ENCODE results near the gene FSD1L. TPM values are rescaled to one million over a fixed set of nuclear protein-coding genes. Genes with fewer than 3 reads are reported as not detected.

The FSD1L gene
- total RNA-seq, 1 experiment from 2014 or later: 5.6 TPM

DNA sequence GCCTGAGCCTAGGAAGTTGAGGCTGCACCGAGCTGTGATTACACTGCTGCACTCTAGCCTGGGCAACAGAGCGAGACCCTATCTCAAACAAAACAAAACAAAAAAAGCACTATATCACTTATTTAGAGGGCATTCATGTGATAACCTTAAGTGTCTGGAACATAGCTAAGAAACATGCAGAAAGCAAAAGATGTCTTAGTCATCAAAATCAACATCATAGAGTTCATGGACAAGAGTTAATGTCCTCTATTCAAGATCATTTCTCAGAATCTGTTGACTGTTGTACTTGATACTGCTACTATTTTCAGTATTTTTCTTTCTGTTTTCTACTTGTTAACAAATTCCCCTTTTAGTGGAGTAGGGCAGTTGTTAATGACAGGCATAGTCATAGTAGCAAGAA lies 25.4 kb downstream of the FSD1L start:
- CTCF ChIA-PET: no interaction called here
- Histone ChIP-seq H2AFZ (no peak overlapping the region), H3K27me3 (ENCODE audit: insufficient read depth, low read depth) (no peaks in the 10 kb centered on the region), H3K9me3 (ENCODE audit: insufficient read depth, low read depth) (no peaks in the 10 kb centered on the region), H3K4me2 (no peak overlapping the region), H3K4me3 (no peak overlapping the region), H3K79me2 (ENCODE audit: low read depth) (no peaks in the 10 kb centered on the region), H3K27ac (no peak overlapping the region), H3K4me1 (replicated peaks; ENCODE audit: insufficient read depth) (no peaks in the 10 kb centered on the region), H3F3A (ENCODE audit: insufficient read depth, low read depth) (no peaks in the 10 kb centered on the region), H3K36me3 (ENCODE audit: low read depth) (0 out of 2 replicates have a peak, but pooled peaks cover 4% of the 10 kb centered on the region), H3K9me2 (ENCODE audit: insufficient read depth) (no peaks in the 10 kb centered on the region), H4K20me1 (ENCODE audit: insufficient read depth) (no peaks in the 10 kb centered on the region)
- no TSS peak for BruUV-seq (replicated peaks)
- no peak for TF ChIP-seq EZH2 (IDR thresholded peaks at IDR 0.05; ENCODE audit: low read depth)
- TF ChIP-seq, protein P1, sequence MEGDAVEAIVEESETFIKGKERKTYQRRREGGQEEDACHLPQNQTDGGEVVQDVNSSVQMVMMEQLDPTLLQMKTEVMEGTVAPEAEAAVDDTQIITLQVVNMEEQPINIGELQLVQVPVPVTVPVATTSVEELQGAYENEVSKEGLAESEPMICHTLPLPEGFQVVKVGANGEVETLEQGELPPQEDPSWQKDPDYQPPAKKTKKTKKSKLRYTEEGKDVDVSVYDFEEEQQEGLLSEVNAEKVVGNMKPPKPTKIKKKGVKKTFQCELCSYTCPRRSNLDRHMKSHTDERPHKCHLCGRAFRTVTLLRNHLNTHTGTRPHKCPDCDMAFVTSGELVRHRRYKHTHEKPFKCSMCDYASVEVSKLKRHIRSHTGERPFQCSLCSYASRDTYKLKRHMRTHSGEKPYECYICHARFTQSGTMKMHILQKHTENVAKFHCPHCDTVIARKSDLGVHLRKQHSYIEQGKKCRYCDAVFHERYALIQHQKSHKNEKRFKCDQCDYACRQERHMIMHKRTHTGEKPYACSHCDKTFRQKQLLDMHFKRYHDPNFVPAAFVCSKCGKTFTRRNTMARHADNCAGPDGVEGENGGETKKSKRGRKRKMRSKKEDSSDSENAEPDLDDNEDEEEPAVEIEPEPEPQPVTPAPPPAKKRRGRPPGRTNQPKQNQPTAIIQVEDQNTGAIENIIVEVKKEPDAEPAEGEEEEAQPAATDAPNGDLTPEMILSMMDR (conservative IDR thresholded peaks at IDR 0.05): no peak
- no peak for DNase-seq
- POLR2A ChIA-PET (ENCODE audit: unreplicated experiment): no interaction called here
- intact Hi-C loops (cut with micrococcal nuclease; ENCODE audit: unreplicated experiment): no loop called here

DNA sequence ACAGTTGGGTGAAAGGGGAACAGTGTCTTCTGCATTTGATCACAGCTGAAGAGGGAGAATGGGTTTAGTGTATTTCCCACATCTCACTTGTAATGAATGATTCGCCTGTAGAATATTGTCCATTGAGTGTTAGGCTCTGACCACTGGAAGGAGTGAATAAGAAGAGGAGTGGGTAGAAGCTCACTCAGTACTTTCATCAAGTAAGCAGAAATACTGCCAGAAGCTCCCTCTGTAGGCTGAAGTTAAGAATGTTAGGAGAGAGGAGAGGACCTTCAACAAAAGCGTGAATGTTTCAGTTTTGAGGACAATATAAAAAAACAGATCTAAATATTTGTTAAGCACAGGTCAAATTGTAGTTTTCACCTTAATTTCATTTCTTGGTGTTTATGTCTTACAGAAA lies 27.5 kb downstream of the FSD1L start:
- H3K4me1 ChIP-seq (replicated peaks; ENCODE audit: insufficient read depth): no peaks in the 10 kb centered on the region
- no peak for DNase-seq
- no peak overlapping the region for H3K27ac ChIP-seq
- CTCF ChIA-PET: interaction anchor here (0.6 kb wide), 1 partner anchor 612 kb away, joined by 14 read pairs; no protein-coding TSS in a partner anchor
- intact Hi-C loops (cut with micrococcal nuclease; ENCODE audit: unreplicated experiment): no loop called here
- no peaks in the 10 kb centered on the region for H3K36me3 ChIP-seq (ENCODE audit: low read depth)
- TF ChIP-seq, protein P1 (conservative IDR thresholded peaks at IDR 0.05): no peak; the same call in 1 of the 2 replicates
- no peak for TF ChIP-seq EZH2 (IDR thresholded peaks at IDR 0.05; ENCODE audit: low read depth)
- H3K79me2 ChIP-seq (ENCODE audit: low read depth): no peaks in the 10 kb centered on the region
- H3K9me3 ChIP-seq (ENCODE audit: insufficient read depth, low read depth): no peaks in the 10 kb centered on the region
- H3F3A ChIP-seq (ENCODE audit: insufficient read depth, low read depth): no peaks in the 10 kb centered on the region
- no peaks in the 10 kb centered on the region for H3K9me2 ChIP-seq (ENCODE audit: insufficient read depth)
- no peak overlapping the region for H3K4me2 ChIP-seq
- no peaks in the 10 kb centered on the region for H4K20me1 ChIP-seq (ENCODE audit: insufficient read depth)
- H3K27me3 ChIP-seq (ENCODE audit: insufficient read depth, low read depth): no peaks in the 10 kb centered on the region
- POLR2A ChIA-PET (ENCODE audit: unreplicated experiment): no interaction called here
- no peak overlapping the region for H2AFZ ChIP-seq
- BruUV-seq (replicated peaks): no TSS peak
- no peak overlapping the region for H3K4me3 ChIP-seq

DNA sequence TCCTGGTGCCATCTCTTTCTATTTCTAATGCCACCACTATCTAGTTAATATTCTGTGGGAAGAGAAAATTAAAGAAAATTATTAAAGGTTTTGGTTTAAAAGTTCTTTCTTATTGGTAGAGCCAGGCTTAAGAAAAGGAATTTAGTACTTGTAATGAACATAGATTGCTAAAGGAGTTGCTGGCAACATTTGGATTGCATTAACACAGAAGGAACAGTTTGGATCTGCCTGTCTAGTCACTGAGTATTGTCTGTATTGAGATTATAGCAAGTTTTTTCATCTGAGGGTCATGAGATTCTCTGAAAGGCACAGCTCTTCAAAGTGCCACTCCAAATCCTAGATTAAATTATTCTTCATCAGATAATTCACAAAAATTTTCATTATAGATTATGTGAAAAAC lies 32.0 kb downstream of the FSD1L start:
- H3K9me3 ChIP-seq (ENCODE audit: insufficient read depth, low read depth): no peaks in the 10 kb centered on the region
- no peaks in the 10 kb centered on the region for H3F3A ChIP-seq (ENCODE audit: insufficient read depth, low read depth)
- no peaks in the 10 kb centered on the region for H3K36me3 ChIP-seq (ENCODE audit: low read depth)
- DNase-seq: no peak
- H3K27me3 ChIP-seq (ENCODE audit: insufficient read depth, low read depth): no peaks in the 10 kb centered on the region
- H2AFZ ChIP-seq: no peak overlapping the region
- no peaks in the 10 kb centered on the region for H4K20me1 ChIP-seq (ENCODE audit: insufficient read depth)
- ChIA-PET CTCF (no interaction called here), POLR2A (ENCODE audit: unreplicated experiment) (no interaction called here)
- H3K79me2 ChIP-seq (ENCODE audit: low read depth): no peaks in the 10 kb centered on the region
- intact Hi-C loops (cut with micrococcal nuclease; ENCODE audit: unreplicated experiment): no loop called here
- no peak overlapping the region for H3K27ac ChIP-seq
- H3K4me2 ChIP-seq: no peak overlapping the region
- no peaks in the 10 kb centered on the region for H3K4me1 ChIP-seq (replicated peaks; ENCODE audit: insufficient read depth)
- TF ChIP-seq EZH2 (IDR thresholded peaks at IDR 0.05; ENCODE audit: low read depth): no peak
- TF ChIP-seq, protein P1 (conservative IDR thresholded peaks at IDR 0.05): no peak
- no peak overlapping the region for H3K4me3 ChIP-seq
- H3K9me2 ChIP-seq (ENCODE audit: insufficient read depth): no peaks in the 10 kb centered on the region
- BruUV-seq (replicated peaks): no TSS peak

Measured in PC-9 (cell line).